Activated naive CD4-positive, alpha-beta T cell treated with anti-CD3 and anti-CD28 coated beads, Interleukin-2, amount 50 U/mL, for 16 hours (primary cell): ENCODE results near the gene GAS2L1.

ENCODE experiments used
- DNase-seq: peaks from one replicate; pipeline ENCODE4 v3.0.0-alpha.2; 2020

Gene GAS2L1

GRCh38 chr22:29310065-29310862 is 3.8 kb downstream of the GAS2L1 start:
- no peak for DNase-seq

GRCh38 chr22:29310863-29311339 is 4.5 kb downstream of the GAS2L1 start:
- DNase-seq, result peak; percentile 52

GRCh38 chr22:29311464-29312217 is 5.2 kb downstream of the GAS2L1 start:
- DNase-seq, result no peak

- no peak for DNase-seq
Observed at GRCh38 chr22:29312218-29313125, 6.0 kb downstream of the GAS2L1 start.

- DNase-seq, result no peak
Observed at GRCh38 chr22:29313126-29313575, 6.7 kb downstream of the GAS2L1 start.

GRCh38 chr22:29313576-29314466 is 7.4 kb downstream of the GAS2L1 start:
- DNase-seq, result no peak

GRCh38 chr22:29314537-29315285 is 8.3 kb downstream of the GAS2L1 start:
- DNase-seq, result no peak

- no peak for DNase-seq
Observed at GRCh38 chr22:29315286-29316140, 9.1 kb downstream of the GAS2L1 start, which contains the start of gene RASL10A. Gene RASL10A, minus strand, starts transcription at chr22:29315697. Its CDS starts 451 bp downstream, at chr22:29315246.

GRCh38 chr22:29316141-29316828 is 9.8 kb downstream of the GAS2L1 start:
- DNase-seq, result no peak

GRCh38 chr22:29317827-29318454 is 11.5 kb downstream of the GAS2L1 start:
- DNase-seq, result no peak

- DNase-seq, result no peak
Observed at GRCh38 chr22:29319072-29319471, 12.6 kb downstream of the GAS2L1 start.

GRCh38 chr22:29320546-29320945 is 14.1 kb downstream of the GAS2L1 start:
- DNase-seq, result no peak

GRCh38 chr22:29323641-29324040 is 17.2 kb downstream of the GAS2L1 start:
- DNase-seq, result no peak

GRCh38 chr22:29325356-29325755 is 18.9 kb downstream of the GAS2L1 start:
- DNase-seq, result no peak

GRCh38 chr22:29325785-29326315 is 19.4 kb downstream of the GAS2L1 start:
- DNase-seq, result no peak

GRCh38 chr22:29326481-29326880 is 20.0 kb downstream of the GAS2L1 start:
- DNase-seq, result no peak

- DNase-seq, result no peak
Observed at GRCh38 chr22:29327089-29327764, 20.8 kb downstream of the GAS2L1 start.

- no peak for DNase-seq
Observed at GRCh38 chr22:29328055-29328454, 21.6 kb downstream of the GAS2L1 start.
